SK-N-SH (cell line): Measurements from ENCODE around the gene ARPC5. TPM values are rescaled to one million over a fixed set of nuclear protein-coding genes. Genes with fewer than 3 reads are reported as not detected.

Source experiments
- CTCF ChIP-seq: fragments of 200-600 bp; sonication (generic); IDR thresholded peaks from 2 replicates; pipeline ENCODE4 v1.6.1; 2017; ENCODE audit warnings: antibody characterized with exemption, mild to moderate bottlenecking, moderate library complexity
- GABPA ChIP-seq: IDR thresholded peaks from 2 replicates; pipeline ENCODE4 v1.4.0; 2012; ENCODE audit warnings: low read depth, mild to moderate bottlenecking
- IRF3 ChIP-seq: fragments of 150-350 bp; IDR thresholded peaks from 2 replicates; pipeline ENCODE4 v1.6.1; 2016; ENCODE audit warnings: mild to moderate bottlenecking, low read depth, low read length
- JUND ChIP-seq: IDR thresholded peaks from 2 replicates; pipeline ENCODE4 v1.4.0; 2012
- MAX ChIP-seq: IDR thresholded peaks from 2 replicates; pipeline ENCODE4 v1.4.0; 2012; ENCODE audit warnings: low read depth
- MXI1 ChIP-seq: IDR thresholded peaks from 2 replicates; pipeline ENCODE4 v1.6.1; 2012; ENCODE audit warnings: mild to moderate bottlenecking, low read depth, low read length, improper control_type of control experiment
- NFIC ChIP-seq: IDR thresholded peaks from 2 replicates; pipeline ENCODE4 v1.4.0; 2012; ENCODE audit warnings: borderline replicate concordance
- RCOR1 ChIP-seq: fragments of 150-350 bp; IDR thresholded peaks from 2 replicates; pipeline ENCODE4 v1.6.1; 2017; ENCODE audit warnings: antibody characterized with exemption, low read length
- REST ChIP-seq: IDR thresholded peaks from 2 replicates; pipeline ENCODE4 v1.6.1; 2012; ENCODE audit warnings: mild to moderate bottlenecking, low read depth, low read length, moderate library complexity
- RFX5 ChIP-seq: IDR thresholded peaks from 2 replicates; pipeline ENCODE4 v1.6.1; 2012; ENCODE audit warnings: mild to moderate bottlenecking, improper control_type of control experiment, low read length
- USF1 ChIP-seq: IDR thresholded peaks from 2 replicates; pipeline ENCODE4 v1.4.0; 2012; ENCODE audit warnings: low read depth, borderline replicate concordance
- USF2 ChIP-seq: fragments of 150-350 bp; IDR thresholded peaks from 2 replicates; pipeline ENCODE4 v1.6.1; 2017; ENCODE audit warnings: antibody characterized with exemption, low read length, low read depth, borderline replicate concordance
- polyA plus RNA-seq, 3 experiments: library from polyadenylated mRNA; depleted of rRNA; stranded (reverse); fragments of >200 nt; gene quantifications; 2 replicates each; pipeline ENCODE4 v1.2.3, GENCODE V29; 2012

Gene ARPC5
- polyA plus RNA-seq, 1 of the 3 experiments (the other 2 are of a cell fraction): 66.8 TPM

- TF ChIP-seq USF1 (no peak), RFX5 (no peak), REST (no peak), NFIC (no peak; the same call in 1 of the 2 replicates), JUND (no peak; the same call in 1 of the 2 replicates), CTCF (no peak), MXI1 (no peak), GABPA (no peak), MAX (peak; percentile 28; the same call in 1 of the 2 replicates), USF2 (no peak), RCOR1 (no peak), IRF3 (no peak)
- TF ChIP-seq, all 33 proteins: peak for 7
Observed at GRCh38 chr1:183604038-183604808, 31.4 kb downstream of the ARPC5 start (continued).
